GM21381 (cell line): ENCODE measurements around the gene TXNDC5.
"Not testable (repeated sequence)": the region's sequence is repeated elsewhere in the genome, so short reads cannot be mapped to it uniquely, and the experiment has no call there.

ENCODE experiments used
- ATAC-seq: cut with Tn5 transposase; IDR thresholded peaks from one replicate; pipeline ENCODE4 v1.9.1; 2021; ENCODE audit warnings: mild to moderate bottlenecking, moderate library complexity; ENCODE audit not compliant: unreplicated experiment

TXNDC5 gene

DNA sequence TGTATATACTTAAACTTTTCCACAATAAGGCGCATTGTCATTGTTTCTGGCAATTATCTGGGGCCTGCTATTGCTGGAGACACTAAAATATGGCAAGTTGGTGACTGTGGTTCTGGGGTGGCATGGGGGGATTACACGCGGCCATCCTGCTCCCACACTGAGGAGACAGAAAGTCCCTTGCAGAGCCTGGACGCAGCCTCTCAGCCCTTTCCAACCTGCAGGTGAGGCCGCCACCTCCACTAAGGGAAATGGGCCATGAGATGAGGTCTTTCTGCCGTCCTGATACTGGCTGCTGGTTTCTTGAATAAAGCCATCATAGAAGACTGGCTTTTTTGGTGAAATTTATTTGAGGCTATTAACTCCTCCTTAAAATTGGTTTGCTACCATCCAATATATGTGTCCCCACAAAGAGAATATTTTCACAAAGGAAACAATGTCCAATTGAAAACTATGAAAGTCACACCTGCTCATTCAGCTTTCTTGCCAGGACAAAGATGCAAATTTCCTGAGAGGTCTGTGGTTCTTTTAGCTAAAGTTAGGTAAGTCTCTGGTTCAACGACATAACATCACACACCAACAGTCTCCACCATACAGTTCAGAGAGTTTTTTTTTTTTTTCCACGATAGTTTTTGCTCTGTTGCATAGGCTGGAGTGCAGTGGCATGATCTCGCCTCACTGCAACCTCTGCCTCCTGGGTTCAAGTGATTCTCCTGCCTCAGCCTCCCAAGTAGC, 13.0 kb downstream of the TXNDC5 start:
- no peak for ATAC-seq

DNA sequence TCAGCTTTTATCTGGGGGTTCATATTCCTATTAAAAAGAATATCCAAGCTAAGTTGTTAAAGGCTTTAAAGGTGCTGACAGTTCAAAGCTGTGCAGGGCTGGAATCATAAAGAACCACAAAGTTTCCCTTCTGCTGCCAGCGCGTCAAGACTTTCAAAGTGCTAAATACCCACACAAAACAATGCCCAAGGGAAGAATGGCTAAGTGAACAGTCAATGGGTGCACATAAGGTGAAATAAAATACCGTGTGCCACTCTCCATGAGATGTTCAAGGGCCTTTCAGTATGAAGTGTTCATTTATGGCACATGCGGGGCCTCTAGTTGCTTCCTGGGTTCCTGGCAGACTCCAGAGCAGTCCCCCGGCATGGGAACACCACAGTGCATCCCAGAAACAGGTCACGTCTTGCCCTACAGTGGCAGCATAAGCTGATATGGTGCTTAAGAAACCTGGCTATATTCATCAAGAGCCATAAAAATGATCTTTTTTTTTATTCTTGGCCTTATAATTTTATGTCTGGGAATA, 14.1 kb downstream of the TXNDC5 start:
- no peak for ATAC-seq

GRCh38 chr6:7895125-7895423, 15.5 kb downstream of the TXNDC5 start:
- ATAC-seq = no peak

DNA sequence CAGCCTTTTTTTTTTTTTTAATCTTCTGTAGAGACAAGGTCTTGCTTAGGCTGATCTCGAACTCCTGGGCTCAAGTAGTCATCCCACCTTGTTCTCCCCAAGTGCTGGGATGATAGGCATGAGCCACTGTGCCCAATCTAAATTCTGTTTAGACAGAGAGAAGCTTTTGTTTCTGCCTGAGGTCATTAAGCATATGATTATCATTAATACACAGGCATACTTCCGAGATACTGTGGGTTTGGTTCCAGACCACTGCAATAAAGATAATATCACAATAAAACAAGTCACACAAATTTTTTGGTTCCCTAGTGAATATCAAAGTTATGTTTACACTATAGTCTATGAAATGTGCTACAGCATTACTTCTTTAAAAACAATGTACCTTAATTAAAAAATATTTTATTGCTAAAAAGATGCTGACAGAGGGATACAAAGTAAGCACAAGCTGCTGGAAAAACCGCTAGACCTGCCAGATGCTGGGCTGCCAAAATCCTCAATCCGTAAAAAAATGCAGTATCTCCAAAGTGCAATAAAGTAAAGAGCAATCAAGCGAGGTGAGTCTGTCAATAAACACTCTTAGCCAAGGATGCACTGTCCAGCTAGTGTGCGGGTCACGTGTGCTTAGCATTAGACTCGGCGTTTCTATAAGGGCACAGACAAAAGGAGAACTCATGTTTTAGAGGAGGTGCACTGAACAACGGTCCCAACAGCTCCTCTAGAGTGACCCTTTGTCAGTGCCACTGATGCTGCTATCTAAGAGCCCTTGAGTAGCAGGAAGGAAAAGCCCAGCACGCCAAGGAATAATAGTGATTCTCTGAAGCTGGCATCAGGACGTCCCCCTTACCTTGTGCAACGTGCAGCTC, 16.1 kb downstream of the TXNDC5 start:
- no peak for ATAC-seq

DNA sequence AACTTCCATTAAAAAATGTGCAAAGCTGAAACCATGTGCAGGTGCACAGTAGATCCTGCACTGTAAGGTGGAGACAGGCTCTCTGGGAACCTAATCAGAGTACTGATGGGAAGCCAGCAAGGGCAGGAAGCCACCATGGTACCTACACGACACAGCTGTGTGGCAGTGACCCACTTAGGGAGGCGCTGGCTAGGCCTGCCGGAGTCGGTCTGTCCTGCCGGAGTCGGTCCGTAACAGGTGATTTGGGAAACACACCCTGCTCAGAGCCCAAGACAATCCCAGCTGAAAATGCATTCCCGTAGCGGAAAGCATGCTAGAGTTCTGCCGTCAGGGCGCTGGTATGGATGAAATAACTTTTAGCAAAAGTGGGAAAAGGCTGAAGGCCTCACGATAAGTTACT, 17.2 kb downstream of the TXNDC5 start:
- ATAC-seq = no peak

- ATAC-seq = not testable (repeated sequence)
These were observed 18.2 kb downstream of the TXNDC5 start for GRCh38 chr6:7892367-7892766.

- no peak for ATAC-seq
These were observed 19.3 kb downstream of the TXNDC5 start for GRCh38 chr6:7891078-7891872.

DNA sequence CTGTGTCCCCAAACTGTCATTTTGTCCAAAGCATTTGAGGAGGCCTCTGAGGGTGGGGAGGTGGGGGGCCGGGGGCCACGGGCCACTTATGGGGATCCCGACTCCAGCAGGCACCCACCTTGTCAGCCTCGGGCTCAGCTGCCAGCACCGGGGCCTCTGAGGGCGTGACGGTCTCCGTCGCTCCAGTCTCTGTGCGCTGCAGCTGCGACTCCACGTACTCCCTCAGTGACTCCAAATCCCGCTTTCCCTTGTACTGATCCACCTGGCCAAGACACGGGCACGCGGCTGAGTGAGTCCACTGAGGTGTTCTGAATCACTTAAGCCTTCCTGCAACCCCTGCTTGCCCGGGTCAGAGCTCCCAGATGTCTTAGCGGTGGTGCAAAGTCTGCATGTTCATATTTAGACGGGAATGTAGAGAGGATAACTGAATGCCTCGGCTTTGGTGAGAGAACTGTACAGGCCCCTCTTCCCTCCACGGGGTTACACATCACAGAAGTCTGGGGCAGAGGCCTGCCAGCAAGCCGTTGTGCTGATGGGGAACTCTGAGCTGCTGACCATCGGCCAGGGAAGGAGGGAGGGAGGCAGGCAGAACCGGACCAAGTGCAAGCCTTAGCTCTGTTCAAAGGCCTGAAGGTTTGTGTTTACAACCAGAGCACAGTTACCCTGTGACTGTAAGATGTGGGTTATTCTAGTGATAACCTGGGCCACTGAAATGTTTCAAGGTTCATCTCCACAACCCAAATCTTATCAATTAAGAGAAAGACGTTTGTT, 21.8 kb downstream of the TXNDC5 start:
- ATAC-seq = no peak

- no peak for ATAC-seq
These were observed 23.2 kb downstream of the TXNDC5 start for GRCh38 chr6:7887278-7887991.

DNA sequence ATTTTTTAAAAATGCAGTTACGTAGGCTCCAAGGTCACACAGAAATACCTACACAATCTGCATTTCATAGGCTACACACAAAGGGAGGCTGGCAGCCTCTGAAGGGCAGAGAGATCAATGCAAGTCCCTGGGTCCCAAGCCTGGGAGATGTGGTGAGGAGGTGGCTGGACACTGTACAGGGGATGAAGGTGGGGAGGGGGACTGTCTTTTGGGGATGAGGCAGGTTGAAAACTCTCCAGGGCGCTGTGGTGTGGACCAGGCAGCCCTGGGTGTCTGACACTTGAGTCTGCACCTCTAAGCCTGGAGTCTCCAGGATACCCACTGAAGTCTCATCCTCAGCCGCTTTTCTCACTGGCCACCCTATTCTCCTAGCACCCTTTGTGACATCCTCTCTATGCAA, 24.5 kb downstream of the TXNDC5 start:
- ATAC-seq = no peak

- no peak for ATAC-seq
These were observed 27.2 kb downstream of the TXNDC5 start for GRCh38 chr6:7883381-7883780.

DNA sequence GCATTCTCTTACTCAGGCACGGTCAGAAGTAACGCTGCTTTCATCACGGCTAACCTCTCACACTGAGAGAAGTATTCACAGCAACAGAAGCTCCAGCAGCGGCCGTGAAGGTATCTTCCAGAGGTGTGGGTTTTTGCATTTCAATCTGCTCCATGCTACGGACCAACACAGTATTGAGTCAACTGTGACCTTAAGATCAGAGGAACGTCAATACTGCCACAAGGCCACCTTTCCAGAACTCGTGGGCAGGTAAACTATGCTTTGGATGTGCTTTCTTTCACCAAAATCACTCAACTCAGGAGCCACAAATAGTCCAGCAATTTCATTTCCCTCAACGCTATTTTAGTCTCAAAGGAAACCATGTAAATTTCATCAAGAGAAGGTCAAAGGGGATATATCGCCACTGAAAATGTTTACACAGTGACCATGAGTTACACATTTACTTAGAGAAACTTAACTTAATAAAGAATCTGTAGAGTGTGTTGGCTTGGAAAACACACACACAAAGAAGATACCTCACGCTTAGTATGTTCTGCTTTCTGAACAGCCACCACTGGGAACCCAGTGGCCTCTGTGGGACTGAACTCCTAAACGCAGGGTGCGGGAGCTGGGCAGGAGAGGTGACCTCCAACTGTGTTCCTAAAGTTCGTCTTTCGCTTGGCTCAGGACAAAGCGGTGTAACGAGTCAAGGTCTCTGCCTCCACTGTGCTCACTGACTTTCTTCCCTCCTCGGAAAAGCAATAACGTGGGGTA, 27.9 kb downstream of the TXNDC5 start:
- ATAC-seq = no peak

DNA sequence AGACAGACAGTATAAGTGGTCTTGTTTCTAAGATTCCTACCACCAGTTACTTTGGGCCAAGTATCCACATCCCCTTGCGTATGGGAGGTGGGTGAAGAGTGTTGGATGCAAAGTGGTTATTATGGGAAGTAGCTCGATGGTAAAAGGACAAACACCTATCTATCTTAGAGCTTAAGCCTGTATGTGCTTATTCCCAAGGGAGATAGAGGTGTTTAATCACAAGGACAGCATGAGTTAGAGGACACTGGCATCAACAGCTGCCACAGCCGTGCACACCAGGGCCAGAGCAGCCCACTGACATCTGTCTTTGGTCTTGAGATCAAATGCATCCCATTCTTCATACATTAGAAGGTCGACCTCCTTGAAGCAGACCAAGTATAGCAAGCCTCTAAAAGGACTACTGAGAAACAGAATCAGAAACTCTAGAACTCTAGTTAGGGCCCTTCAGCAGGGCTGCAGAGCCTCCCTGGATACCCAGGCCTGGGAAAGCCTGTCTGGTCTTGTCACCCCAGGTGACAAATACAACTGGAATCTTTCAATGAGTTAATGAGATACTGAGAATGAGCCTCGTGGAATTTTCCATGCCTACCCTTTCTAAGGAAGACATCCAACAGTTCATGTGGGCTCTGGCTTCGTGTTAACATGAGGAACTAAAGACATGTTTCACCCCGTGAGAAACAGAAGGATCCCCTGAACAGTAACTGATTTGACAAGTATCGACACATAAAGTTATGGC, 28.7 kb downstream of the TXNDC5 start:
- ATAC-seq = no peak

GRCh38 chr6:7880718-7881107, 29.9 kb downstream of the TXNDC5 start:
- no peak for ATAC-seq

DNA sequence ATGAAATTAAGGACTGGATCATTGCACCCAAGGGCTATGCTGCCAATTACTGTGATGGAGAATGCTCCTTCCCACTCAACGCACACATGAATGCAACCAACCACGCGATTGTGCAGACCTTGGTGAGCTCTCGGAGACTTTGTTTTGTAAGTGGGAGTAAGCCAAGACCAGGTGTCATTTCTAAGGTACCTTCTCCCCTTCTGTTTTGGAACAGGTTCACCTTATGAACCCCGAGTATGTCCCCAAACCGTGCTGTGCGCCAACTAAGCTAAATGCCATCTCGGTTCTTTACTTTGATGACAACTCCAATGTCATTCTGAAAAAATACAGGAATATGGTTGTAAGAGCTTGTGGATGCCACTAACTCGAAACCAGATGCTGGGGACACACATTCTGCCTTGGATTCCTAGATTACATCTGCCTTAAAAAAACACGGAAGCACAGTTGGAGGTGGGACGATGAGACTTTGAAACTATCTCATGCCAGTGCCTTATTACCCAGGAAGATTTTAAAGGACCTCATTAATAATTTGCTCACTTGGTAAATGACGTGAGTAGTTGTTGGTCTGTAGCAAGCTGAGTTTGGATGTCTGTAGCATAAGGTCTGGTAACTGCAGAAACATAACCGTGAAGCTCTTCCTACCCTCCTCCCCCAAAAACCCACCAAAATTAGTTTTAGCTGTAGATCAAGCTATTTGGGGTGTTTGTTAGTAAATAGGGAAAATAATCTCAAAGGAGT, 30.4 kb downstream of the TXNDC5 start:
- ATAC-seq = no peak

- ATAC-seq = no peak
These were observed 31.0 kb downstream of the TXNDC5 start for GRCh38 chr6:7879579-7879978.

DNA sequence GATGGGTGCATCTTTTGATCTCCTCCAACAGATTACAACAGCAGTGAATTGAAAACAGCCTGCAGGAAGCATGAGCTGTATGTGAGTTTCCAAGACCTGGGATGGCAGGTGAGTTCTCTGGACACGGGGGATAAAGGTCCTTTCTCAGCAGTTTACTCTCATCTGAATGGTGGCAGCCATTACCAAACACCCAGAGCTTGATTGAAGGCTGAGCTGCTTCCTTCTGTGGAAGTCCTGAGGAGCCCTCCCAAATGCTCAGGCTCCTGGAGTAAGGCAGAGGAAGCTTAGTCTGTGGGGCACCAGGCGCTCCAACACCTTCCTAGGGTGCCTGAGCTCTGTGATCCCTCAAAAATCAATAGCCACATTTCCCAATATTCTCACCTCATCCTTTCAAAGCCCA, 31.5 kb downstream of the TXNDC5 start:
- no peak for ATAC-seq

- no peak for ATAC-seq
These were observed 32.1 kb downstream of the TXNDC5 start for GRCh38 chr6:7878401-7878964.
